Neural cell (in vitro differentiated cells): ENCODE results near the gene IQSEC1.

ENCODE experiments used
- POLR2AphosphoS5 ChIP-seq: IDR thresholded peaks from 2 replicates; pipeline ENCODE4 v1.6.1; 2012
- TF ChIP-seq, protein P1 (sequence below): fragments of 450-650 bp; IDR thresholded peaks from 2 replicates; pipeline ENCODE4 v1.5.1; 2014; ENCODE audit warnings: antibody characterized with exemption, mild to moderate bottlenecking, moderate library complexity; ENCODE audit not compliant: poor library complexity, severe bottlenecking

DNA sequence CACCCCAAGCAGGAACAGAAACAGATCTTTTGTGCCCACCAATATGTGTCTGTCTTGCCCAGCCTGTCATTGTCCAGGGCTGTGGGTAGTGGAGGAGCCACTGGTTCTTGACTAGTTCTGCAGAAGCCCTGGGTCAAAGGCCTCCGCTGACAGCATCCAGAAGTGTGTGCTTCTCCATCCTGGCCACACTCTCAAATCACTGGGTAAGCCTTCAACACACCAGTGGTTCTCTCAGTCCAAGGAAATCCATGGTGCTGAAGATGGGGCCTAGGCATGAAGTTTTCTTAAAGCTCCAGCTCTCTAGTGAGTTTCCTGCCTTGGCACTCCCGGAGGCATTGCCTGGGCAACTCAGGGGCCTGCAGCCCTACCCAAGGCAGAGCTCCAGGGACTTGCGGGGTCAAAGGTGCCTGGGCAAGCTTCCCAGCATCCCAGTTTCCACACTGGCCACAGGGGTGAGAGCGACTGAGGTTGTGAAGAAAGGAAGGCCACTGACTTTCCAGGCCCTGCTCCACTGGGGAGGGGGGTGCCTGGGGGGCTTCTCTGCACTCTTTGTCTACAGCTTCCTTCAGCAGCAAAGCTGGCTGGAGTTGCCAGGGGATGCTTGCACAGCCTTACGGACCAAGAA lies 193.9 kb downstream of the IQSEC1 start:
- TF ChIP-seq, protein P1, sequence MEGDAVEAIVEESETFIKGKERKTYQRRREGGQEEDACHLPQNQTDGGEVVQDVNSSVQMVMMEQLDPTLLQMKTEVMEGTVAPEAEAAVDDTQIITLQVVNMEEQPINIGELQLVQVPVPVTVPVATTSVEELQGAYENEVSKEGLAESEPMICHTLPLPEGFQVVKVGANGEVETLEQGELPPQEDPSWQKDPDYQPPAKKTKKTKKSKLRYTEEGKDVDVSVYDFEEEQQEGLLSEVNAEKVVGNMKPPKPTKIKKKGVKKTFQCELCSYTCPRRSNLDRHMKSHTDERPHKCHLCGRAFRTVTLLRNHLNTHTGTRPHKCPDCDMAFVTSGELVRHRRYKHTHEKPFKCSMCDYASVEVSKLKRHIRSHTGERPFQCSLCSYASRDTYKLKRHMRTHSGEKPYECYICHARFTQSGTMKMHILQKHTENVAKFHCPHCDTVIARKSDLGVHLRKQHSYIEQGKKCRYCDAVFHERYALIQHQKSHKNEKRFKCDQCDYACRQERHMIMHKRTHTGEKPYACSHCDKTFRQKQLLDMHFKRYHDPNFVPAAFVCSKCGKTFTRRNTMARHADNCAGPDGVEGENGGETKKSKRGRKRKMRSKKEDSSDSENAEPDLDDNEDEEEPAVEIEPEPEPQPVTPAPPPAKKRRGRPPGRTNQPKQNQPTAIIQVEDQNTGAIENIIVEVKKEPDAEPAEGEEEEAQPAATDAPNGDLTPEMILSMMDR, result no peak
- no peak for TF ChIP-seq POLR2AphosphoS5
